ENCODE results near the gene NDOR1. TPM values are rescaled to one million over a fixed set of nuclear protein-coding genes. Genes with fewer than 3 reads are reported as not detected.

The NDOR1 gene
- total RNA-seq, 5 donors from 2014 or later (not counting 1 experiment from before 2014, with no cell fraction given) = 27.6 to 46.7 (median 45.4) TPM

DNA sequence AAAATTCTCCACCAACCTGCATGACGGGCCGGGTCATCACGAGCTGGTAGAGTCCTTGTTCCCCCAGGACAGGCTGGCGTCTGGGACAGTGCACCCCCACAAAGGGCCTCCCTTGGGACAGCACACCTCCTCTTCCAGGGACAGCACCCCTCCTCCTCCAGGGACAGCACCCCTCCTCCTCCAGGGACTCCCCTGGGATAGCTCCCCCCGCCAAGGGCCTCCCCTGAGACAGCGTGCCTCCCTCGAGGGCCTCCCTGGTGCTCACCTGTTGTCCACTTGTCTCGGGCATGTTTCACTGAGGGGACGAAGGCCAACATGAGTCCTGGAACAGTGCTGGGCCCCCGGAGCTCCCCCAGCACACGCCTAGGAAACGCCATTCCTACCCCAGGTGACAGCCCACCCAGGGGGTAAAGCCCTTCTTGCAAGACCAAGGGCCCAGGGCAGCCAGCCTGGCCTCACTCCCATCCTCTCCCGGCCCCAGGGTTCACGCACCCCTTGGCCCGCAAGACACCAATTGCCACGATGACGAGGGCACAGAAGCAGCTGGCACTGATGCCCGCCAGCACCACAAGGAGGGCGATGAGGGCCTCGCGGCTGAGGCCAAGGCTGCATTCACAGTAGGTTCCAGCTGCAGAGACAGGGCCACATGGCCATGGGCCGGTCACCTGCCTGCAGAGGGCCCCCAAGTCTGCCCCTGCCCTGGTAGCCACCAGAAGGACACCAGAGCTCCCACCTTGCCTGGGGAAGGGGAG, 34.2 kb upstream of the NDOR1 start:
- Mint-ChIP-seq H3K4me3 (no peak overlapping the region), H3K9me3 (no peaks in the 10 kb centered on the region), H3K4me1 (peaks cover 0 to 6% (median 0%) of the 10 kb centered on the region in 3 donors), H3K27me3 (peaks cover 9 to 25% of the 10 kb centered on the region in 2 donors), H3K36me3 (no peaks in the 10 kb centered on the region), H3K27ac (no peak overlapping the region)
- Histone ChIP-seq H3K36me3 (ENCODE audit: control insufficient read depth in 2 of 2, extremely low read depth in 1 of 2, insufficient read depth in 1 of 2, low read length in 1 of 2) (no peaks in the 10 kb centered on the region), H3K4me3 (ENCODE audit: control insufficient read depth in 1 of 2, extremely low read depth in 1 of 2, low read length in 1 of 2) (no peak overlapping the region), H3K4me1 (ENCODE audit: control insufficient read depth in 1 of 2, extremely low read depth in 1 of 2, insufficient read depth in 2 of 2, low read length in 2 of 2) (peaks cover 0 to 28% of the 10 kb centered on the region in 2 experiments), H3K9me3 (no peaks in the 10 kb centered on the region), H3K27ac (ENCODE audit: low read length) (no peak overlapping the region), H3K27me3 (replicated peaks in 1 of 2; ENCODE audit: control insufficient read depth in 2 of 2, extremely low read depth in 1 of 2, insufficient read depth in 2 of 2, low read length in 1 of 2) (peaks cover 3 to 75% of the 10 kb centered on the region in 2 experiments)
- WGBS (ENCODE audit: insufficient coverage) = 81% methylated on average over 21 of the region's 22 CpGs
- DNase-seq (no peak), ATAC-seq (replicated peaks in 1 of 4) (no peak)
- POLR2A ChIA-PET = interaction anchor here (0.5 to 0.6 kb wide), 2 partner anchors 21 to 36 kb away, joined by 3 to 15 read pairs; no protein-coding TSS in a partner anchor
- CTCF ChIA-PET = no interaction called here

DNA sequence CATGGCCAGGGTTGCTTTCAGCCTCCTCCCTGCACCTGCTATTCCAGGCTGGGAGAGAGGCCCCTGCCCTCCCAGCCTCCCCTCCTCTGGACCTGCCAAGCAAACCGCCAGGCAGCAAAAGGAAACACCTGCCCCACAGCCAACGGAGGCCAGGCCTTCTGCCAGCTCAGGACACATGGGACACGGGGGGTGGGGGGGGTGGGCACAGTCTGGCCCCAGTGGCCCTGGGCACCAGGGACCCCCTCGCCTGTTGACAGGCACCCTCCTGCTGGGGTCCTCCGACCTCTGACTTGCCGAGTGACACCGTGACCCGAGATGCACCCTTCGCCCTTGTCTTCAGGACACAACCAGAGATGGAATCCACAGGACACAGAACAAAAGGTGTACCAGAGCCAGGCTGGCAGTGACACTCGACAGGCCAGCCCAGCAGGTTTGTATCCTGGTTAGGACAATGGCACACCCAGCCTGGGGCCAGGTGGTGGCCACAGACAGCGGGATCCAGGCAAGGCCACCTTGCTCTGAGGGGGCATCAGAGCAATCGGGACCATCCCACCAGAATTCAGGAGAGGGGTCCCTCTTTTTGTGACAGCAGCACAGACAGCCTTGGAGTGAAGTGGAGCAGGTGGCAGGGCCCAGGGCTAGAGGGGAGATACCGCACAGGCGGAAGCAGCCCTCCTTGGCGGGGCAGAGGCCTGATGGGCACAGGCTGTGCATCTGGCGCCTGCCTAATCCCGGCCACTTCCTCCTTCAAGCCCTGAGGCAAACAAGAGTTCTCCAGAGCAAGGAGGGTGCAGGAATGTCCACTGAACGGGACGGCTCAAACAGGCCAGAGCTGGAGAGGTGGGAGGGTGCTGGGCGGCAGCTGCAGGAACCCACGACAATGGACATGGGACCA, 32.4 kb upstream of the NDOR1 start:
- Histone ChIP-seq H3K27ac (ENCODE audit: low read length) (no peak overlapping the region), H3K4me1 (ENCODE audit: control insufficient read depth in 1 of 2, extremely low read depth in 1 of 2, insufficient read depth in 2 of 2, low read length in 2 of 2) (peaks cover 0 to 22% of the 10 kb centered on the region in 2 experiments), H3K27me3 (replicated peaks in 1 of 2; ENCODE audit: control insufficient read depth in 2 of 2, extremely low read depth in 1 of 2, insufficient read depth in 2 of 2, low read length in 1 of 2) (peaks cover 0 to 57% of the 10 kb centered on the region in 2 experiments), H3K36me3 (ENCODE audit: control insufficient read depth in 2 of 2, extremely low read depth in 1 of 2, insufficient read depth in 1 of 2, low read length in 1 of 2) (peaks cover 1 to 2% of the 10 kb centered on the region in 2 donors), H3K9me3 (no peaks in the 10 kb centered on the region), H3K4me3 (ENCODE audit: control insufficient read depth in 1 of 2, extremely low read depth in 1 of 2, low read length in 1 of 2) (no peak overlapping the region)
- Mint-ChIP-seq H3K36me3 (no peaks in the 10 kb centered on the region), H3K27me3 (peaks cover 5 to 15% of the 10 kb centered on the region in 2 donors), H3K4me3 (no peak overlapping the region), H3K9me3 (no peaks in the 10 kb centered on the region), H3K27ac (no peak overlapping the region), H3K4me1 (peaks cover 0 to 4% (median 0%) of the 10 kb centered on the region in 3 donors)
- ATAC-seq (replicated peaks in 1 of 4) (no peak), DNase-seq (no peak)
- ChIA-PET POLR2A (interaction anchor here in 1 of 2 donors (0.8 kb wide), 1 partner anchor 15 kb away, joined by 3 read pairs; the partner anchor contains the start of gene ANAPC2), CTCF (no interaction called here)
- 34% methylated on average over 14 of the region's 21 CpGs for WGBS (ENCODE audit: insufficient coverage)

DNA sequence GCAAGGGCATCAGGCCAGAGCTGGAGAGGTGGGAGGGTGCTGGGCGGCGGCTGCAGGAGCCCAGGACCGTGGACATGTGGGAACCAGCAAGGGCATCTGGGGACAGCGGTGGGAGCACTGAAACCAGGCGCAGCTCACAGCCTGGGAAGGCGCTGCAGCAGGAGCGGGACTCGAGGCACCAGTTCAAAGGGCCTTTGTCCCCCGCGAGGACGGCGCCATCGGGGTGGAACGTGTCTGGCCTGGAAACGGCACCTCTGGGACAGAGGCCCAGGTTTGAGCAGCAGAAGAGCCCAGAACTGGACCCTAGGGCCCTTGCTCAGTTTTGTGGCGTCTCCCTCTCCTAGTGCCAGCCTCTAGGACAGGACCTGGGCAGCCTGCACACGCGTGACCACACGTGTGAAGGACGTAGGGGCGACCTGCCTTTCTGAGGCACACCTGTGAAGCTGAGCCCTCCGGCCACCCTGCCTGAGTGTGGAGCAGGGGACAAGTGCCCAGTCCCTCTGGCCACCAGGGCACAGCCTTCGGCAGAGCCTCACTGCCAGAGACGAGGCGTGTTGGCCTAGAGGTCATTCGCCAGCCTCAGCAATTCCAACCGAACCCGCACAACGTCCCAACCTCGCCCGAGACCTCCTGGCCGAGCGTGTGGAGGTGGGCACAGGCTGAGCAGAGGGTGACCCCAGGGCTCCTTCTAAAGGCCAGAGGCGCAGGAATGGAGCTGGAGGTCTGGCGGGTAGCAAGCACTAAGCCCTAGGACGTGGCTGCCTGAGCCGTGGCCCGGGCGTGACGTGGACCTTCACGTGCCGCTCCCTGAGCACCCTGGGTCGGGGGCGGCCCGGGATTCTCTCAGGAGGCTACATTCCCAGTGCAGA, 31.5 kb upstream of the NDOR1 start:
- Histone ChIP-seq H3K4me1 (ENCODE audit: control insufficient read depth in 1 of 2, extremely low read depth in 1 of 2, insufficient read depth in 2 of 2, low read length in 2 of 2) (peaks cover 0 to 18% of the 10 kb centered on the region in 2 experiments), H3K36me3 (ENCODE audit: control insufficient read depth in 2 of 2, extremely low read depth in 1 of 2, insufficient read depth in 1 of 2, low read length in 1 of 2) (peaks cover 6 to 9% of the 10 kb centered on the region in 2 donors), H3K27me3 (replicated peaks in 1 of 2; ENCODE audit: control insufficient read depth in 2 of 2, extremely low read depth in 1 of 2, insufficient read depth in 2 of 2, low read length in 1 of 2) (peaks cover 0 to 50% of the 10 kb centered on the region in 2 experiments), H3K9me3 (no peaks in the 10 kb centered on the region), H3K27ac (ENCODE audit: low read length) (no peak overlapping the region), H3K4me3 (ENCODE audit: control insufficient read depth in 1 of 2, extremely low read depth in 1 of 2, low read length in 1 of 2) (no peak overlapping the region)
- WGBS (ENCODE audit: insufficient coverage) = 77% methylated on average over 45 of the region's 45 CpGs
- Mint-ChIP-seq H3K27ac (no peak overlapping the region), H3K36me3 (no peaks in the 10 kb centered on the region), H3K4me3 (no peak overlapping the region), H3K27me3 (peaks cover 5 to 14% of the 10 kb centered on the region in 2 donors), H3K4me1 (peaks cover 0 to 2% (median 0%) of the 10 kb centered on the region in 3 donors), H3K9me3 (no peaks in the 10 kb centered on the region)
- DNase-seq (no peak), ATAC-seq (replicated peaks in 1 of 4) (peak in 1 of 4 experiments; percentile 3)
- ChIA-PET POLR2A (no interaction called here), CTCF (no interaction called here)

- Mint-ChIP-seq H3K4me3 (peak overlapping the region in 1 of 3 donors; percentile 40), H3K27me3 (peaks cover 5 to 14% of the 10 kb centered on the region in 2 donors), H3K9me3 (no peaks in the 10 kb centered on the region), H3K27ac (no peak overlapping the region), H3K4me1 (peaks cover 0 to 2% (median 0%) of the 10 kb centered on the region in 3 donors), H3K36me3 (no peaks in the 10 kb centered on the region)
- Histone ChIP-seq H3K36me3 (ENCODE audit: control insufficient read depth in 2 of 2, extremely low read depth in 1 of 2, insufficient read depth in 1 of 2, low read length in 1 of 2) (peaks cover 12 to 17% of the 10 kb centered on the region in 2 donors), H3K27me3 (replicated peaks in 1 of 2; ENCODE audit: control insufficient read depth in 2 of 2, extremely low read depth in 1 of 2, insufficient read depth in 2 of 2, low read length in 1 of 2) (peaks cover 0 to 46% of the 10 kb centered on the region in 2 experiments), H3K4me3 (ENCODE audit: control insufficient read depth in 1 of 2, extremely low read depth in 1 of 2, low read length in 1 of 2) (no peak overlapping the region), H3K27ac (ENCODE audit: low read length) (no peak overlapping the region), H3K4me1 (ENCODE audit: control insufficient read depth in 1 of 2, extremely low read depth in 1 of 2, insufficient read depth in 2 of 2, low read length in 2 of 2) (peaks cover 0 to 18% of the 10 kb centered on the region in 2 experiments), H3K9me3 (no peaks in the 10 kb centered on the region)
- 29% methylated on average over 26 of the region's 34 CpGs for WGBS (ENCODE audit: insufficient coverage)
- ChIA-PET POLR2A (no interaction called here), CTCF (no interaction called here)
- DNase-seq (peak in 3 of 35 experiments; percentile 17 to 30 (median 20)), ATAC-seq (replicated peaks in 1 of 4) (peak in 3 of 4 experiments; percentile 22 to 36 (median 33))
These were observed 30.7 kb upstream of the NDOR1 start for GRCh38 chr9:137174722-137175293.

GRCh38 chr9:137175345-137175961, 30.0 kb upstream of the NDOR1 start:
- peak in 2 of 4 experiments; percentile 18 to 24 for ATAC-seq (replicated peaks in 1 of 4)
- Histone ChIP-seq H3K9me3 (no peaks in the 10 kb centered on the region), H3K27ac (ENCODE audit: low read length) (no peak overlapping the region), H3K27me3 (replicated peaks in 1 of 2; ENCODE audit: control insufficient read depth in 2 of 2, extremely low read depth in 1 of 2, insufficient read depth in 2 of 2, low read length in 1 of 2) (peaks cover 0 to 40% of the 10 kb centered on the region in 2 experiments), H3K4me3 (ENCODE audit: control insufficient read depth in 1 of 2, extremely low read depth in 1 of 2, low read length in 1 of 2) (no peak overlapping the region), H3K4me1 (ENCODE audit: control insufficient read depth in 1 of 2, extremely low read depth in 1 of 2, insufficient read depth in 2 of 2, low read length in 2 of 2) (peaks cover 0 to 18% of the 10 kb centered on the region in 2 experiments), H3K36me3 (ENCODE audit: control insufficient read depth in 2 of 2, extremely low read depth in 1 of 2, insufficient read depth in 1 of 2, low read length in 1 of 2) (peaks cover 16 to 23% of the 10 kb centered on the region in 2 donors)
- 59% methylated on average over 21 of the region's 33 CpGs for WGBS (ENCODE audit: insufficient coverage)
- peak overlapping the region in 1 of 3 donors; percentile 40 for H3K4me3 Mint-ChIP-seq
- no peak for DNase-seq
- peaks cover 0 to 2% (median 0%) of the 10 kb centered on the region in 3 donors for H3K4me1 Mint-ChIP-seq
- H3K27me3 Mint-ChIP-seq = peaks cover 1 to 8% of the 10 kb centered on the region in 2 donors
- ChIA-PET POLR2A (interaction anchor here in 1 of 2 donors (0.5 kb wide), 1 partner anchor 56 kb away, joined by 3 read pairs; no protein-coding TSS in a partner anchor), CTCF (no interaction called here)
- H3K36me3 Mint-ChIP-seq = no peaks in the 10 kb centered on the region
- H3K9me3 Mint-ChIP-seq = no peaks in the 10 kb centered on the region
- H3K27ac Mint-ChIP-seq = no peak overlapping the region
